Peyer's patch (tissue), 4 donors: ENCODE data around the gene FOXL1.

ENCODE experiments used
- CTCF ChIP-seq, 6 experiments: fragments of 450-650 bp in 4 of 6; fragments of 200-600 bp in 2 of 6; sonication (generic) in 1 of 6; IDR thresholded peaks; one replicate each; pipeline ENCODE4 v1.5.1; 2017 to 2019; ENCODE audit warnings: antibody characterized with exemption in 6 of 6, mild to moderate bottlenecking in 3 of 6, moderate library complexity in 1 of 6
- POLR2A ChIP-seq, 2 donors: fragments of 450-650 bp; IDR thresholded peaks; one replicate each; pipeline ENCODE4 v1.5.1; 2017; ENCODE audit warnings: antibody characterized with exemption in 2 of 2, mild to moderate bottlenecking in 2 of 2, moderate library complexity in 2 of 2

- TF ChIP-seq CTCF (IDR thresholded peaks at IDR 0.05) (no peak), POLR2A (IDR thresholded peaks at IDR 0.05) (no peak)
Observed at GRCh38 chr16:86546638-86547013, 31.7 kb upstream of the FOXL1 start.
